ENCODE measurements around the gene PCDHA4.

DNA sequence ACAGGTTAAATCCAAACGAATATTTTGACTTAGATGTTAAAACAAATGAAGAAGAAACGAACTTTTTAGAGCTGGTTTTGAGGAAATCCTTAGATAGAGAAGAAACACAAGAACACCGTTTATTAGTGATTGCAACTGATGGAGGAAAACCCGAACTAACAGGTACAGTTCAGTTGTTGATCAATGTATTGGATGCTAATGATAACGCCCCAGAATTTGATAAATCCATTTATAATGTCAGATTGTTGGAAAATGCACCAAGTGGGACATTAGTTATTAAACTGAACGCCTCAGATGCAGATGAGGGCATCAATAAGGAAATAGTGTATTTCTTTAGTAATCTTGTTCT lies 15.4 kb downstream of the PCDHA4 start:
- TF ChIP-seq CTCF (IDR thresholded peaks at IDR 0.05) = no peak
- TF ChIP-seq POLR2A (IDR thresholded peaks at IDR 0.05) = no peak

Data from body of pancreas (tissue), 4 donors.